Transverse colon (tissue), 4 donors: Measurements from ENCODE around the gene SMAD3. TPM values are rescaled to one million over a fixed set of nuclear protein-coding genes. Genes with fewer than 3 reads are reported as not detected.

Experiments used
- DNase-seq: peaks from one replicate; pipeline ENCODE4 v3.0.0-alpha.2; 2019
- H3K27ac ChIP-seq, 4 donors: fragments of 200-600 bp; sonication (generic); 2 replicates each; pipeline ENCODE4 v1.5.1; 2016 to 2018; ENCODE audit warnings: inconsistent platforms in 4 of 4
- H3K27me3 ChIP-seq: fragments of 200-600 bp; sonication (generic); 2 replicates; pipeline ENCODE4 v1.5.1; 2017; ENCODE audit warnings: inconsistent platforms
- H3K36me3 ChIP-seq, 4 donors: fragments of 200-600 bp; sonication (generic); 2 replicates each; pipeline ENCODE4 v1.5.1; 2017 to 2019; ENCODE audit warnings: inconsistent platforms in 4 of 4
- H3K4me1 ChIP-seq, 4 donors: fragments of 200-600 bp; sonication (generic); 2 replicates each; pipeline ENCODE4 v1.5.1; 2017 to 2020; ENCODE audit warnings: inconsistent platforms in 4 of 4
- H3K4me3 ChIP-seq, 4 donors: fragments of 200-600 bp; sonication (generic); 1 replicate in 1 of 4; 2 replicates in 3 of 4; pipeline versions ENCODE4 v1.5.1 to v1.6.1; 2017 to 2019; ENCODE audit warnings: inconsistent platforms in 4 of 4
- H3K9me3 ChIP-seq, 2 donors: fragments of 200-600 bp; sonication (generic); 2 replicates each; pipeline ENCODE4 v1.5.1; 2017 to 2019; ENCODE audit warnings: inconsistent platforms in 2 of 2
- CTCF ChIP-seq, 5 experiments: fragments of 200-600 bp in 3 of 5; fragments of 450-650 bp in 2 of 5; sonication (generic) in 3 of 5; IDR thresholded peaks; 1 replicate in 2 of 5; 2 replicates in 3 of 5; pipeline ENCODE4 v1.5.1; 2016 to 2017; ENCODE audit warnings: antibody characterized with exemption in 5 of 5, inconsistent platforms in 3 of 5, mild to moderate bottlenecking in 2 of 5, moderate library complexity in 1 of 5
- EP300 ChIP-seq: sonication (generic); formaldehyde crosslinking; IDR thresholded peaks from one replicate; pipeline ENCODE4 v1.6.1; 2017; ENCODE audit warnings: antibody characterized with exemption, low read depth
- POLR2A ChIP-seq: fragments of 450-650 bp; IDR thresholded peaks from one replicate; pipeline ENCODE4 v1.6.1; 2016; ENCODE audit warnings: antibody characterized with exemption, mild to moderate bottlenecking, moderate library complexity
- POLR2AphosphoS5 ChIP-seq, 3 donors: sonication (generic); formaldehyde crosslinking; IDR thresholded peaks; one replicate each; pipeline ENCODE4 v1.6.1; 2016; ENCODE audit warnings: antibody characterized with exemption in 3 of 3
- WGBS, 2 donors: methylation state at CpG; one replicate each; pipeline ENCODE4 v1.1.5; 2018; ENCODE audit warnings: low coverage in 1 of 2; 5-methylcytosine and 5-hydroxymethylcytosine counted together
- in situ Hi-C, 4 donors: fragments of 200-750 bp; cut with MboI; loops; one replicate each; pipeline versions ENCODE4 v1.15.0 to v1.15.1; 2017; ENCODE audit warnings: low sequenced_read_pairs in 3 of 4, low pct_ligation_motif_present in 1 of 4, low pct_unique_long_range_greater_than_20kb in 1 of 4
- intact Hi-C: fragments of 100-400 bp; cut with DNase I; formaldehyde crosslinking; loops from one replicate; pipeline ENCODE4 v1.15.1; 2023; ENCODE audit warnings: low total_unique reads
- total RNA-seq, 4 donors: library from RNA; depleted of rRNA; stranded (reverse); fragments of >200 nt; gene quantifications; one replicate each; pipeline ENCODE4 v1.1.0, GENCODE V29; 2016

SMAD3 gene
- total RNA-seq, 4 donors from 2014 or later = 30.9 to 65.1 (median 57.0) TPM

GRCh38 chr15:67228286-67228685 lies 162.9 kb downstream of the SMAD3 start:
- H3K27ac ChIP-seq = no peak overlapping the region
- DNase-seq = no peak
- no peak overlapping the region for H3K4me3 ChIP-seq
- peaks cover 0 to 22% (median 4%) of the 10 kb centered on the region in 4 donors for H3K4me1 ChIP-seq
- H3K36me3 ChIP-seq = peaks cover 0 to 24% (median 4%) of the 10 kb centered on the region in 4 donors
- TF ChIP-seq CTCF (IDR thresholded peaks at IDR 0.05) (no peak), POLR2A (no peak), POLR2AphosphoS5 (IDR thresholded peaks at IDR 0.05) (no peak), EP300 (no peak)
- WGBS, 2 donors = 44 to 74% methylated on average over 1 of the region's 1 CpG
- intact Hi-C loops (no loop called here), in situ Hi-C loops (no loop called here)
- no peaks in the 10 kb centered on the region for H3K9me3 ChIP-seq
- no peaks in the 10 kb centered on the region for H3K27me3 ChIP-seq

- Histone ChIP-seq H3K9me3 (no peaks in the 10 kb centered on the region), H3K4me3 (no peak overlapping the region), H3K27ac (no peak overlapping the region), H3K4me1 (peaks cover 0 to 1% (median 0%) of the 10 kb centered on the region in 4 donors), H3K27me3 (no peaks in the 10 kb centered on the region), H3K36me3 (peaks cover 0 to 38% (median 7%) of the 10 kb centered on the region in 4 donors)
- intact Hi-C loops = no loop called here
- TF ChIP-seq EP300 = no peak
- no peak for TF ChIP-seq POLR2AphosphoS5 (IDR thresholded peaks at IDR 0.05)
- no peak for TF ChIP-seq POLR2A
- no peak for TF ChIP-seq CTCF (IDR thresholded peaks at IDR 0.05)
- WGBS, 2 donors = 96 to 100% methylated on average over 1 to 2 of the region's 2 CpGs
- no peak for DNase-seq
- in situ Hi-C loops = no loop called here
Measured at GRCh38 chr15:67230504-67230903, 165.1 kb downstream of the SMAD3 start.

GRCh38 chr15:67232591-67232990 lies 167.2 kb downstream of the SMAD3 start:
- 83 to 95% methylated on average over 2 to 3 of the region's 3 CpGs for WGBS, 2 donors
- no peak overlapping the region for H3K27ac ChIP-seq
- in situ Hi-C loops = no loop called here
- H3K9me3 ChIP-seq = no peaks in the 10 kb centered on the region
- DNase-seq = no peak
- no peak for TF ChIP-seq EP300
- TF ChIP-seq POLR2AphosphoS5 (IDR thresholded peaks at IDR 0.05) = no peak
- no peak for TF ChIP-seq POLR2A
- TF ChIP-seq CTCF (IDR thresholded peaks at IDR 0.05) = no peak
- intact Hi-C loops = no loop called here
- H3K4me1 ChIP-seq = no peaks in the 10 kb centered on the region
- no peaks in the 10 kb centered on the region for H3K27me3 ChIP-seq
- peaks cover 0 to 42% (median 7%) of the 10 kb centered on the region in 4 donors for H3K36me3 ChIP-seq
- H3K4me3 ChIP-seq = no peak overlapping the region

- peak; percentile 41 for DNase-seq
- no peaks in the 10 kb centered on the region for H3K9me3 ChIP-seq
- in situ Hi-C loops = no loop called here
Measured at GRCh38 chr15:67240235-67241131, 175.1 kb downstream of the SMAD3 start.

More at GRCh38 chr15:67240235-67241131, 175.1 kb downstream of the SMAD3 start:
- Histone ChIP-seq H3K4me1 (peaks cover 4 to 32% (median 13%) of the 10 kb centered on the region in 4 donors), H3K27me3 (no peaks in the 10 kb centered on the region), H3K27ac (no peak overlapping the region), H3K36me3 (peaks cover 0 to 3% (median 0%) of the 10 kb centered on the region in 4 donors), H3K4me3 (no peak overlapping the region)
- TF ChIP-seq POLR2AphosphoS5 (IDR thresholded peaks at IDR 0.05) (no peak), CTCF (IDR thresholded peaks at IDR 0.05) (peak; percentile 18 to 50 (median 28))
- intact Hi-C loops = no loop called here
- WGBS, 2 donors = 35% methylated on average over 3 of the region's 3 CpGs
